ENCODE data around the gene CACNG5.
"Not testable (repeated sequence)": the region's sequence is repeated elsewhere in the genome, so short reads cannot be mapped to it uniquely, and the experiment has no call there.

DNA sequence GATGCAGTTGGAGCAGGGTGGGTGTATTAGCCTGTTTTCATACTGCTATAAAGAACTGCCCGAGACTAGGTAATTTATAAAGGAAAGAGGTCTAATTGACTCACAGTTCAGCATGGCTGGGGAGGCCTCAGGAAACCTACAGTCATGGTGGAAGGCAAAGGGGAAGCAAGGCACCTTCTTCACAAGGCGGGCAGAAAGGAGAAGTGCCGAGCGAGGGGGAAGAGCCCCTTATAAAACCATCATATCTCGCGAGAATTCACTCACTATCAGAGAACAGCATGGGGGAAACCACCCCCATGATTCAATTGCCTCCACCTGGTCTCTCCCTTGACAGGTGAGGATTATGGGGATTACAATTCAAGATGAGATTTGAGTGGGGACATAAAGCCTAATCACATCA is 68.4 kb downstream of the CACNG5 start:
- not testable (repeated sequence) for TF ChIP-seq YY1 (tag by site-specific recombination; IDR thresholded peaks at IDR 0.05); CTCF (tag by site-specific recombination; IDR thresholded peaks at IDR 0.05); ZNF510 (tag by site-specific recombination; IDR thresholded peaks at IDR 0.05; ENCODE audit: insufficient replicate concordance)
- TF ChIP-seq, protein P1, sequence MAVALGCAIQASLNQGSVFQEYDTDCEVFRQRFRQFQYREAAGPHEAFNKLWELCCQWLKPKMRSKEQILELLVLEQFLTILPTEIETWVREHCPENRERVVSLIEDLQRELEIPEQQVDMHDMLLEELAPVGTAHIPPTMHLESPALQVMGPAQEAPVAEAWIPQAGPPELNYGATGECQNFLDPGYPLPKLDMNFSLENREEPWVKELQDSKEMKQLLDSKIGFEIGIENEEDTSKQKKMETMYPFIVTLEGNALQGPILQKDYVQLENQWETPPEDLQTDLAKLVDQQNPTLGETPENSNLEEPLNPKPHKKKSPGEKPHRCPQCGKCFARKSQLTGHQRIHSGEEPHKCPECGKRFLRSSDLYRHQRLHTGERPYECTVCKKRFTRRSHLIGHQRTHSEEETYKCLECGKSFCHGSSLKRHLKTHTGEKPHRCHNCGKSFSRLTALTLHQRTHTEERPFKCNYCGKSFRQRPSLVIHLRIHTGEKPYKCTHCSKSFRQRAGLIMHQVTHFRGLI (tag by site-specific recombination; IDR thresholded peaks at IDR 0.05), result not testable (repeated sequence)
